Renal cortex interstitium (tissue), 11 donors: ENCODE results near the gene CAPN3. TPM values are rescaled to one million over a fixed set of nuclear protein-coding genes. Genes with fewer than 3 reads are reported as not detected.

Experiments used
- DNase-seq, 11 donors: peaks; one replicate each; pipeline ENCODE4 v3.0.0-alpha.2; 2013; ENCODE audit warnings: low read depth in 9 of 11, low spot score in 4 of 11; ENCODE audit errors: extremely low read depth in 1 of 11
- polyA plus RNA-seq, 3 donors: library from polyadenylated mRNA; unstranded; fragments of 120-200 nt; gene quantifications; one replicate each; pipeline ENCODE4 v1.2.1, GENCODE V29; 2013; ENCODE audit not compliant: insufficient read length in 3 of 3

Gene CAPN3
- polyA plus RNA-seq, 3 donors = 24.2 to 35.0 (median 29.7) TPM

DNA sequence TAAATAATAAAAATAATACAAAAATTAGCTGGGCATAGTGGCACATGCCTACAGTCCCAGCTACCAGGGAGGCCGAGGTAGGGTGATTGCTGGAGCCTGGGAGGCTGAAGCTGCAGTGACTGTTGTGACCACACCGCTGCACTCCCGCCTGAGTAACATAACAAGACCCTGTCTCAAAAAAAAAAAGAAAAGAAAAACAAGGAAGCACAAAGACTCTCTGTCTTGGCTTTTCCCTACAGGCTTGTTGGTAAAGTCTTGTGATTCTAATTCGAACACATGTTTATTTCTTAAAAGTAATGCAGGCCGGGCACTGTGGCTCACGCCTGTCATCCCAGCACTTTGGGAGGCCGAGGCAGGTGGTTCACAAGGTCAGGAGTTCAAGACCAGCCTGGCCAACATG lies 60.1 kb downstream of the CAPN3 start:
- no peak for DNase-seq

DNA sequence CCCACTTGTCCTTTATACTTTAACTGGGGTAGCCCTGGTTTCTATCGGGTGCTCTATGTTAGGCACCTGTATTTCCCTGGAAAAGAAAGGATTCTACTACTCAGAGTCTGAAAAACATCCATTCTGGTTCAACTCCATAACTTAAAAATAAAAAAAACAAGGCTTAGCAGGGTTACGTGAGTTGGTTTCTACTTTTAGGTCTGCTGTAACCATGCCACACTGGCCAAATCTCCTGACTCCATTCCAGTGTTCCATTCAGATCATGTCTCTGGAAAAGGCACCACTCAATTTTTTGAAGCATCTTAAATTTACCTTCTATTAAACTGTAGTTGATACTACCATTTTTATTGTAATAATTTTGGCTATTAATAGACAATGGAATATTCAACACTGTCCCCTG lies 62.1 kb downstream of the CAPN3 start:
- no peak for DNase-seq

DNA sequence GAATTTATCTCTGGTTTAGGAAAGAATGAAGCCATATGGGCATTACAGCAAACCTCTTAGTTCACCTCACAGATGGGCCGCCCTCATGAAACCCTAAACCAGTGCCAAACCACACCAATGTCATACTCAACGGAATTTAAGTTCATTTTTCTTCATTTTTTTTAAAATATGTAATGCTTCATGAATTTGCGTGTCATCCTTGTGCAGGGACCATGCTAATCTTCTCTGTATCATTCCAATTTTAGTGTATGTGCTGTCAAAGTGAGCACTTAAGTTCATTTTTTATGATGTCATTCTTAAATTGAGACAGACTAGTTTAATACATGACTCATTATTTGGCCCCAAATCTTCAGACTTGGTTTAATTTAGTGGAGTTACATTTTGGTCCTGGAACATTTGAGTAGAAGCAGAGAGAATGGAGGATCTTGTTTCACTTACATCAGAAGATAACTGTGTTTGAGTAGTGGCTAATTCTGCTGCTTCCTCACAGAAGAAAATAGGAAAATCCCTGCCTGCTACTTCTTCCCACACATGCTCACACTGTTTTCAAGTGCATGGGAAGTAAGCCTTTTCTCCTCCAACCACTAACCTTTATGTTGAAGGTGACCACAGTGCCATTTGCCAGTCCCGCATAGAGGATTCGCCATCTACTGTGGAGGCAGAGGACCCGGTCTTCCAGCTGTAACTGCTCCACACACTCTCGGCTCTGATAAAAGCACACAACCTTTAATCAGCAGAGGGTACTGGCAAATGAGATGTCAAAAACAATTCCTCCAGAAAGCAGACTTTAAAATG lies 68.3 kb downstream of the CAPN3 start:
- DNase-seq = no peak

DNA sequence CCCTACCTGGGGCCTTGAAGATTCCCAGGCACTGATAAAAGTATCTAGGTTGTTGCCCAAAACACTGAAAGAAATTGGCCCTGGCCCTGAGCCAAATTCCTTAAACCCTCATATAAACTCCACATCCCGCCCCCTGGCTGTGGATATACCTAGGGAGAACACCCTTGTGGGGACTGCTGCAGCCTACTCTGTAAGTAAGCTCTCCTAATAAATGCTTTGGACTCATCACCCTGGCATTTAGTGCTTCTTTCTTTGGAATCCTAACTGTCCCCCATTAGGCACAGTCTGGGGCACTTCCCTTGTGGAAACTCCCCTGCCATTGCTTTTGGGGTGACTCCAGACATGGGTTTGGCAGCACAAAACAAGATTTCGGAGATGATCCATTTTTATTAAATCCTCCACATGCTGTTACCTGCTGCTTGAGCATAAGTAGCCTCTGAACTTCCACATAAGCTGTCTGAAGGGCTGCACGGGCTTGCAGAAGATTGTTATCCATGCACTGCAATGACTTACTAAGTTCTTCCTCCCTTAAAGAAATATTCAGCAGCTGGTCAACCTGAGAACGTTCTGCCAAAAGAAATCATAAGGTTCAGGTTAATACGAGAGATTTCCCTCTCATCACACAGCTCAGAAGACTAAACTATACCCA lies 85.2 kb downstream of the CAPN3 start:
- DNase-seq = no peak

DNA sequence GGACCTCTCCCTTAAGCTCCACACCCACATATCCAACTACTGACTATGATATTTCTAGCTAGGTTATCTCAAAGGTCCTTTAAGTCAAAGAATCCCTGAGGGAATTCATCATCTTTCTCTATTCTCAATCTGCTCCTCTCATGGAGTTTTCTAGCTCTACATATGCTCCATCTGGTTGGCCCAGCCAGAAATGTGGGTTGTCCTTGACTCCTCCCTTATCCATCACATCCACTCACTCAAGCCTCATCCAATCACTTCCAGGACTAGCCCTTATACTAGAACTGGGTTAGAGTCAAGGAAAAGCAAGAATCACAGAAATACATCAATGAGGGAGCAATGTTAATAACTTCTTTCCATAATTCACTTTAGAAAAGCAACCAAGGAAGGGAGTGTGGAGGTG lies 86.2 kb downstream of the CAPN3 start:
- no peak for DNase-seq

DNA sequence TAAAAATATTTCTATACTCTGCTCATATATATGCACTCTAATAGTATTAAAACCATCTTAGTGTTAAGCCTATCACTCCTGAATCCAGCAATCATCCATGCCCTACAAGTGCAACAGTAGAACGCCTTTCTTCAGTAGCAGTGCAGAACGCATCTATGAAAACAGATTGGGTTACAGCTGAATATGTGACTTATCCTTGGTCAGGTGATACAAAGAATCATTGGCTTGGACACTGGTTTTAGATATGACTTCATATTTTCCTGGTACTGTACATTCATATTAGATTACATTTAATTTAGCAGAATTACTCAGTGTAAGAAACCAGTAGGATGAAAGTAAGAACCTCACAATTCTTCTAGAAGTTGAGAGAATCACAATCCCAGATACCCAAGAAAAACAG lies 88.3 kb downstream of the CAPN3 start:
- DNase-seq = no peak

DNA sequence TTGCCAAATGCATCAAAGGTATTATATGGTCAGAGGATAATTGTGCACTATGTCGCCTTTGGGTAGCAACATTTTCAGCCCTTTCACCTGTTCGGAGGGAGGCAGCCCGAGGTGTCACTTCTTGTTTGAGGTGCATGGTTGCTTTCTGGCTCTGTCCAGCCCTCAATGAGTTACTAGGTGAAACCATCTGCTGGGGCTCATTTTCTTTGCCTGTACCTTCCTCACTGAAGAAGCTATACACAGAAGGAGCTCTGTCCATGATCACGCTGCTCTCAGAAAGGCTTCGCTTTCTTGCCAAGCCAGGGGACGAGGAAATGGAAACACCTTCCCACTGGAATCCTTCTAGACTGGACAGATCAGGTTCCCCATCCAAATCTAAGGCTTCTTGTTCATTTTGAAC lies 89.0 kb downstream of the CAPN3 start:
- DNase-seq = no peak

DNA sequence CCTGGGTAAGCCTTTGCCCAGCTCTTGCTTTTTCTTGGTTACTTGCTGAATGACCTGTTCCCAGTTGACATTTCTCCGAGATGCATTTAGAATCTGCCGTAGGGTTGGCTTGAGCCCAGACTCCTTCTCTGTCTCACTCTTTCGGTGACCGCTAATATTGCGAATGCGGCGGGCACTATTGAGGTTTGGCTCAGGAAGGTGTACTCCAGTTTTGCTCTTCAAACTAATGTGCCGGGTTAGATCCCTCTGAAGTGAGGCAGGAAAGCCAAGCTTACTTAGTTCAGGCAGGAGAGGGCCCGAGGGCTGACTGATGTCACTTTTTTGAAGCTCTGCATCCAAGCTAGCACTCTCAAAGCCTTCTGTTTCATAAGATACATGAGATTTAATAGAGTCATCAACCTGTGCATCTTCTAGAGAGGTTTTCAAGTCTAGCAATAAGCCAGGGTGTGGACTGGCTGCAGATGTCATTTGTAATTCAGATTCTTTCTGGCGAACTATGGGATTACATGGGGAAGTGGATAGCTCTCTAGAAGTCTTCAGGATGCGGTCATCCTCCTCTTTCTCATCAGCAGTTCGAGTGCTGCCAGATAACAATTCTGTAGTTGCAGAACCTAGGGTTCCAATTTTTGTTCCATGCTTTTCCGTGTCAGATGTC lies 90.6 kb downstream of the CAPN3 start:
- DNase-seq = no peak

DNA sequence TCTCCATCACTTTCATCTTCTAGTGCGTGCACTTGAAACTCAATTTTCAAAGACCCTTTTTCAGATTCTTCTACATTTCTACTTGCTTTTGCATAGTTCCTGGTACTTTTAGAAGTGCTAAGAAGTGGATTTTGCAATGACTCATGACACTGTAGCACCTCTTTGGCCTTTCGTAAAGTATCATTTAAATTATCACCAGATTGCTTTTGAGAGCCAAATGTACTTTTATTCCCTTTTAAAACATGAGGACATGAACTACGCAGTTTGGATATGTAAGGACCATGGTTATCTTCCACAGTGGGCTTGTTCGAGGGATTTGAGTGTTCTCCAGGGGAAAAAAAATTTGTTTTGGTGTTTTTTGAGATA lies 91.1 kb downstream of the CAPN3 start:
- DNase-seq = no peak

DNA sequence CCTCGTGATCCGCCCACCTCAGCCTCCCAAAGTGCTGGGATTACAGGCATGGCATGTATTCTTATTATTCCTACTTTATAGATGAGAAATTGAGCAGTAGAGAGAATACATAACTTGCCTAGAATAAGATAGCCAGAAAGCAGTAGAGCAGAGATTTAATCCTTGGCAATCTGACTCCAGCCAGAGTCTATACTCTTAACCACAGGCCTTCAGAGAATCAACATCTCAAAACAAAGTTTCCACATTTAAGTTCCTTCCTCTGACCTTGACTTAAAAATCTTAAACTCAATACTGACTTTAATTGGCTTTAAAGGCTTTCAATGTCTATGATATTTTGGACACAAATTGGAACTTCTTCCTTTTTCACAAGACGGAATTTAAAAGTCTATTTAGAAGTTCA lies 94.5 kb downstream of the CAPN3 start:
- DNase-seq = no peak

DNA sequence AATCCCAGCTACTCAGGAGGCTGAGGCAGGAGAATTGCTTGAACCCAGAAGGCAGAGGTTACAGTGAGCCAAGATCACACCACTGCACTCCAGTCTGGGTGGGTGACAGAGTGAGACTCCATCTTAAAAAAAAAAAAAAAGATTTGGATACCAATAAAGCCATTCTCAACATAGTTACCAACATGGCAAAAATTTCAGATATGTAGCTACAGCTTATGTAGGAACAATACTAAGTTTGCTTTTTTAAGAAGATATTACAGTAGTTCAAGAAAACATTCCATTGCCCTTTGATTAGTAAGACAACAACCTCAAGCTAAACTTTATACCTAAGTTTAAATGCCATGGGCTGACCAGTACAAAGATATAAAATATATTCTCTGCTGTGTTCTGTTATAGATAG lies 97.2 kb downstream of the CAPN3 start:
- no peak for DNase-seq

DNA sequence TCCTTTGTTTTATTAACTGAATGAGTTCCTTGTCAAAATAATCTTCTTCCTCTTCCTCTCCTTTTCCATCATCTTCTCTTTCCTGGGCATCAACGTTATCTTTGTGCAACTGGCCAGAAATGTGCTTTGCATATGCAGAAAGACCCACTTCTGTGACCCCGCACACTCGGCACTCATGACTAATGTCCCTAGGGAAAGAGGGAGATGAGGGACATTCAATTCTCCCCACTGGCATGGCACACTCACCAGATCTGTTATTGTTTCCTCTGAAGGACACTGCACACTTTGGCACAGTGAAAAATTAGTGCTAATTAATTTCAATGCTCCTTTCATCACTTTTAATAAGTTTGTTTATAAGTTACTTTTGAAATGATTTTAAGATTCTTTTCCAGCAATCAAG lies 97.7 kb downstream of the CAPN3 start:
- no peak for DNase-seq

DNA sequence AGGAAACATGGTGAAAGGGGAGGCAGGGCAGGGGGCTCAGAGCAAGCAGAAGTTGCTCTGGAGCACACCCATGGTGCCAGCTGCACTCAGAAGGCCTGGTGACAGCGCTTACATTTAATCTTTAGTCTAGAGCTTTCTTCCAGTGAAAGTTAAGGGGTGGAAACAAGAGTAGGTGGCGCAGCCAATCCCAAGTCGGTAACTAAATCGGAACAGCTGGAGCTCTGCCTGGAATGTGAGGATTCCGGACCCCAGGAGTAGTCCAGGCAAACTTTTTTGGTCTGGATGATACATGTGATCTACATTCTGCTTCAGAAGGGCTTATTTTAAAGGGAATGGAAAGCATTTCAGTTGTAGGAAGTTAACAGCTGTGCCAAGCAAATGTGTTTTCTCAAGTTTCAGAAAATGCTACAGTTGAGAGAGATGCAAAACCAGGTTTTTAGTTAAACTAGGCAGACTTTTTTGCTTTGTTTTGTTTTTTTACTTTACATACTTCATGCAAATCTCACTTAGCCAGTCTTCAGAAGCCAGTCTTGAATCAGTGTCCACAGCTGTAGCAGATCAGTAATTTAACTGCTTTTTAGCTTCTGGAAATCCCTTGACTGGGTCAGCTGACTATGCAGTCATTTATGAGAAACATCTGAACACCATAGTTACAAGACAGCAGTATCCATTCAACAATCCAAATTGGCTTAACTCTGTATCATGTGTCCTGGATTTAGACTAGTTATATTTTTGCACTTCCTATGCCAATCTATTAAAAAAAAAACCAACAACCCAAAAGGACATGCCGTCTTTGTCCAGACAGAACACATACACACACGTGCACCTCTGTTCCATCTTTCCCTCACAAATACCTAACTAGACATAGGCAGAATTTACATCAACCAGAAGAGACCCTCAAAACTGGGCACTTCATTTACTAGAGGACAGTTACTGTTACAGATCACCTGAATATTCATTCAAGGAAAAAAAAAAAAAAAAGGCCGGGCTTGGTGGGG lies 98.4 kb downstream of the CAPN3 start:
- peak; percentile 71 to 94 (median 81) for DNase-seq

DNA sequence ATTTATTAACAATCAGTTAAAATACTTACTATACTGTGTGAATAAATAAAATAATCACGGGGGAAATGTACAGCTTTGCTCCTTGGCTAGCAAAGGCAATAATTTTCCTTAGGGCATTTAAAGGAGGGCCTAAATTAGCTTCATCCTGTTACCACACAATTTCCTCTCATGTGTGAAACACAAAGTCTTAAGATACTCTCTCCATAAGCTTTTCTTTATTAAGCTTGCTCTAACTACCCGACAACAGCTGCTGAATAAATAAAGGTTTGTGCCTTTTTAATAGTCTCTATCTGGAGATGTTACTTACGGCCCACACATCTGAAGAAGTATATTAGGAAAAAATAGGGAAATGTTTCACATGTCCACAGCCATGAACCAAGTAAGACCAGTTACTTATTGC lies 102.0 kb downstream of the CAPN3 start:
- DNase-seq = no peak

Other genes with a start within 250 kb of the CAPN3 start
- 10 to 100 TPM; 20.3 to 31.3 (median 24.2) TPM for gene PLA2G4F, start 202.9 kb upstream of the CAPN3 start, polyA plus RNA-seq
- 10 to 100 TPM; 57.5 to 77.4 (median 65.3) TPM for gene VPS39, start 151.2 kb upstream of the CAPN3 start, polyA plus RNA-seq
- 10 to 100 TPM; 23.8 to 34.1 (median 26.8) TPM for gene GANC, start 86.3 kb upstream of the CAPN3 start, polyA plus RNA-seq
- gene TMEM87A, start 86.1 kb upstream of the CAPN3 start, polyA plus RNA-seq = 10 to 100 TPM; 46.5 to 60.5 (median 57.8) TPM
- 10 to 100 TPM; 47.9 to 53.1 (median 51.5) TPM for gene ZNF106, start 131.6 kb downstream of the CAPN3 start, polyA plus RNA-seq
- gene SNAP23, start 136.1 kb downstream of the CAPN3 start, polyA plus RNA-seq = 100 to 1,000 TPM in 2 of 3 donors, 10 to 100 TPM in 1; 93.8 to 118 (median 107) TPM
- gene LRRC57, start 189.3 kb downstream of the CAPN3 start, polyA plus RNA-seq = 10 to 100 TPM; 20.4 to 22.1 (median 20.8) TPM
- gene HAUS2, start 189.3 kb downstream of the CAPN3 start, polyA plus RNA-seq = 10 to 100 TPM; 20.0 to 25.6 (median 22.3) TPM
- gene STARD9, start 216.1 kb downstream of the CAPN3 start, polyA plus RNA-seq = 10 to 100 TPM in 2 of 3 donors, 1 to 10 TPM in 1; 8.9 to 16.1 (median 10.3) TPM